Measurements from ENCODE around the gene ELOVL3. TPM values are rescaled to one million over a fixed set of nuclear protein-coding genes. Genes with fewer than 3 reads are reported as not detected.

Gene ELOVL3, protein sequence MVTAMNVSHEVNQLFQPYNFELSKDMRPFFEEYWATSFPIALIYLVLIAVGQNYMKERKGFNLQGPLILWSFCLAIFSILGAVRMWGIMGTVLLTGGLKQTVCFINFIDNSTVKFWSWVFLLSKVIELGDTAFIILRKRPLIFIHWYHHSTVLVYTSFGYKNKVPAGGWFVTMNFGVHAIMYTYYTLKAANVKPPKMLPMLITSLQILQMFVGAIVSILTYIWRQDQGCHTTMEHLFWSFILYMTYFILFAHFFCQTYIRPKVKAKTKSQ
- total RNA-seq, result 1.3 TPM

DNA sequence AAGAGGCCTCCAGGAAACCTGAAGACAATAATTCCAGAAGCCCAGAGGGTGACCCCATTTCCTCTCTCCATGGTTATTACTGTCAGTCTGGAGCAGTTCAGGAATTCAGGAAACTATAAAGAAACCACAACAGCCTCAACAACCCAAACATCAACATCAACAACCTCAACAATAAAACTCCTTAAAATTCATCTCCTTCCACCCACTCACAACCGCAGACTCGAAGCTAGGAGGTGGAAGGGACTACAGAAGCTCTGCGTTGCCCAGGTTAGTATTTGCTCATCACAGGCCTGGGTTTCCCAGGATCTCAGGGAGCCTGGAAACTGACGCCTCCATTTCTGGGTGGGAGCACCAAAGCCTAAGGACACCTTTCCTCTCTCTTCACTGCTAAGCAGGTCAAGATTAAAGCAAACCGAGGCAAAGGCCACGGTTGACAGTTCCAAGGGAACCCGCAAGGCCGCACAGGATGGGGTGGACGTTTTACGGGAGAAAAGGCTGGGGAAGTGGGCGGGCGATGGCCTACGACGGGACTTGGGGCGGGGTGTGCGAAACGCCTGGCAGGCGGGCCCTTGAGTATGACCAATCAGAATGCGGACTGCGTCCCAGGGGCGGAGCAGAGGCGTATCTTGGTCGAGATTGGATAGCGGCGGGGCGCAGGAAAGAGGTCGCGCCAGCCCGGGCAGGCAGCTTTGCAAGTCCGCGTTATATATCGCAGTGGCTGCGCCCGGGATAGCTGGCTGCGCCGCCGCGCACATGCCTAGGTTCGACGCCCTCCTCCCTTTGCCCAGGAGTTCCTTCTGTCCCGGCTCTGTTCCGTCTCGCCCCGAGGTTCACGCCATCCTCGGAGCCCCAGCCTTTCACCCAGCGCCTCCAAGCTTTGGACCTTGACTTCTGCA is at the start of gene ELOVL3:
ELOVL3 (plus strand) TSS at position 654 of the 896 bp plus-strand sequence. CDS start 250 bp downstream, outside the sequence.

DNA sequence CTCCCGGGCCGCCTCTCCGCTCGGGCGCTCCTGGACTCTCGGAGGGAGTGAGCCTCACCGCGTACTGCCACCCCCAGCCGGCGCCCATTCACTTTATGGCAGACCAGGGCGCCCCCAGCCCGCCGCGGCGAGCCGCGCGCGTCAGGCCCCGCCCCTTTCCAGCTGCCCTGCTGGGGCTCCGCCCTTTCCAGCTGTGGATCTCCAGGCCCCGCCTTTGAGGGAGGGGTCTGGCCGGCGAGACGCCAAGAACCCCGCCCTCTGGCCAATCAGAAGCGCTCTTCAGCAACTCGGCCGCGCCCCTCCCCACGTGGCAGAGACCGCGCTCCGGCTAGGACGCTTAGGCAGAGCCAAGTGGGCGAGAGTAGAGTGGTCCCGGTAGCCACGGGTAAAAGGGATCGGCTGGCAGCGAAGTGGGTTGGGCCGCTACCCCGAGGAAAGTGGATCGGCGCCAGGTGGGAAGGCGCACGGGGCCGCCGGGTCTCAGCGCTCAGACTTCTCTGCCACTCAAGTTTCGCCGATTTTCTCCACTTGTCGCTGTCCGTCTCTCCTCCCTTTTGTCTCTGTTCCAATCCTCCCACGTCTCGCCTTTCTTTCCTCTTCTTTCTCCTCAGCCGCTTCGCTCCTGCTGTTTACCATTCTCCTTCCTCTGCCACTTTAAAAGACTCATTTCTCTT is 15.5 kb downstream of the ELOVL3 start, which contains the start of gene PITX3:
PITX3 (minus strand) TSS at position 69 of the 674 bp plus-strand sequence. CDS start 9,432 bp downstream, outside the sequence.

DNA sequence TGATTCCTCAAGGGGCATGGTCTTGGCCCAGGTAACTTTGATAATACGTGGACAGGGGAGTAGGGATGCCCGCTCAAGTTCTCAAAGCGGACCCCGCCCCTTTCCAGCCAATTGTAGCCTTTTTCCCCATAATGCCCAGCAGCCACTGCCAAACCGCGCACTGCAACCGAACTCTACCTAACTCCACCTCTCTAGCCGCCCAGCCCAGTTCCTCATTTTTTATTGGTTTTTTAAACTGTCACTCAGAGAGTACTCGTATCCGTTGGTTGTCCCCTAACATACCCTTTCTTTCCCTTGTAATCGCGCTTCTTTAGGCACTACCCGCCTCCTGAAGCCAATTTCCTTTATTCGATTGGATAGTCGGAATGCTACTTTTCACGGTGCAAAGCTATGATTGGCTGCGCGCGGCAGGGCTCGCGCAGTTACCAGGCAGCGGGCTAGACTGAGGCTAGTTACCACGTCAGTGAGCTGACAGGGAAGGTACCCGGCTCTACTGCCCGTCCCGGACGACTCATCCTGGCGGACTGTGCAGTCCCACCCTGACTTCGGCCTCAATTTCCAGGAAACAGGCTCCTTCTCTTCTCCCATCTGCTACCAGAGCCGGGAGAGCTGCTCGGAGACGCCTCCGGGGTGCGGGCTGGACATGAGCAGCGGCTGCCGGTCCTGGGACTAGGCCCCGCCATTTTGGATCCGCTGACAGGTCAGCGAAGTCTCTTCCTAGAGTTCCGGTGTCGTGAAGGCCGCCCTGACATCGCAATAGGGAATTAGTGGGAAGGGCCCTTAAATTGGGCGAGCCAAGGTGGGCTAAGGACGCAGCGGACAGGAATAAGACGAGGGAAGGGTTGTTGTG is 19.2 kb downstream of the ELOVL3 start, which contains the start of gene GBF1:
GBF1 (plus strand) TSS at position 451 of the 850 bp plus-strand sequence. CDS start 13,407 bp downstream, outside the sequence.

Other genes starting within 250 kb of the ELOVL3 start
- gene ARMH3, start 170.1 kb upstream of the ELOVL3 start, total RNA-seq, result 16.5 TPM
- 21.0 TPM for gene HPS6, start 160.9 kb upstream of the ELOVL3 start, total RNA-seq
- gene LDB1, start 105.9 kb upstream of the ELOVL3 start, total RNA-seq, result 77.7 TPM
- 17.2 TPM for gene PPRC1, start 93.3 kb upstream of the ELOVL3 start, total RNA-seq
- gene NOLC1, start 73.9 kb upstream of the ELOVL3 start, total RNA-seq, result 25.2 TPM
- gene PITX3, start 15.2 kb downstream of the ELOVL3 start, total RNA-seq, result 3.7 TPM
- 41.2 TPM for gene GBF1, start 19.2 kb downstream of the ELOVL3 start, total RNA-seq
- gene NFKB2, start 169.4 kb downstream of the ELOVL3 start, total RNA-seq, result 31.9 TPM
- gene PSD, start 192.5 kb downstream of the ELOVL3 start, total RNA-seq, result 11.7 TPM
- 14.8 TPM for gene FBXL15, start 194.5 kb downstream of the ELOVL3 start, total RNA-seq
- 45.4 TPM for gene CUEDC2, start 206.3 kb downstream of the ELOVL3 start, total RNA-seq
- 0.35 TPM for gene C10orf95, start 225.2 kb downstream of the ELOVL3 start, total RNA-seq

All from metanephros (tissue), 1 donor.